Parathyroid adenoma (tissue), 2 donors: Measurements from ENCODE around the gene GAGE12H.
"Not testable (repeated sequence)": the region's sequence is repeated elsewhere in the genome, so short reads cannot be mapped to it uniquely, and the experiment has no call there.

Source experiments
- H2AFZ ChIP-seq: fragments of 300-600 bp; sonication (generic); one replicate; pipeline ENCODE4 v1.7.0; 2017; ENCODE audit warnings: antibody characterized with exemption, mild to moderate bottlenecking
- H3K27ac ChIP-seq: fragments of 300-600 bp; sonication (generic); one replicate; pipeline ENCODE4 v1.7.0; 2017
- H3K27me3 ChIP-seq: fragments of 300-600 bp; sonication (generic); one replicate; pipeline ENCODE4 v1.7.0; 2017; ENCODE audit warnings: low read length; ENCODE audit not compliant: control insufficient read depth, insufficient read depth
- H3K36me3 ChIP-seq: fragments of 300-600 bp; sonication (generic); one replicate; pipeline ENCODE4 v1.7.0; 2017; ENCODE audit warnings: low read length; ENCODE audit not compliant: control insufficient read depth, insufficient read depth
- H3K4me1 ChIP-seq: fragments of 300-600 bp; sonication (generic); one replicate; pipeline ENCODE4 v1.7.0; 2017; ENCODE audit warnings: control low read depth
- H3K4me2 ChIP-seq: fragments of 300-600 bp; sonication (generic); one replicate; pipeline ENCODE4 v1.7.0; 2017; ENCODE audit warnings: low read length
- H3K4me3 ChIP-seq: fragments of 300-600 bp; sonication (generic); one replicate; pipeline ENCODE4 v1.7.0; 2017; ENCODE audit warnings: low read depth, low read length
- H3K79me2 ChIP-seq: fragments of 300-600 bp; sonication (generic); one replicate; pipeline ENCODE4 v1.7.0; 2017; ENCODE audit warnings: control low read depth
- H3K9ac ChIP-seq: fragments of 300-600 bp; sonication (generic); one replicate; pipeline ENCODE4 v1.7.0; 2017; ENCODE audit warnings: mild to moderate bottlenecking
- H3K9me3 ChIP-seq: fragments of 300-600 bp; sonication (generic); one replicate; pipeline ENCODE4 v1.7.0; 2017; ENCODE audit warnings: low read length; ENCODE audit not compliant: control insufficient read depth
- donor health status: primary hyperparathyroidism.

Gene GAGE12H

GRCh38 chrX:49579649-49580048 is at the start of gene GAGE12H:
Gene GAGE12H (plus strand): TSS chrX:49579949. CDS start chrX:49581104, 1,155 bp downstream.
- H3K27ac ChIP-seq, H2AFZ ChIP-seq, H3K4me2 ChIP-seq, H3K4me1 ChIP-seq, H3K9ac ChIP-seq, H3K4me3 ChIP-seq, H3K36me3 ChIP-seq, H3K9me3 ChIP-seq, H3K79me2 ChIP-seq, H3K27me3 ChIP-seq: not testable (repeated sequence)

- not testable (repeated sequence) for H3K79me2 ChIP-seq, H3K27me3 ChIP-seq, H3K27ac ChIP-seq, H3K4me1 ChIP-seq, H3K36me3 ChIP-seq, H3K9me3 ChIP-seq, H3K4me3 ChIP-seq, H2AFZ ChIP-seq, H3K4me2 ChIP-seq, H3K9ac ChIP-seq
Observed at GRCh38 chrX:49531877-49532276, 47.9 kb upstream of the GAGE12H start, which contains the start of gene GAGE12C. Gene GAGE12C (plus strand): TSS chrX:49532177. CDS start chrX:49533332, 1,155 bp downstream.

GRCh38 chrX:49541433-49541832 is 38.3 kb upstream of the GAGE12H start, which contains the start of gene GAGE12D:
Gene GAGE12D (plus strand): TSS chrX:49541733. CDS start chrX:49542888, 1,155 bp downstream.
- not testable (repeated sequence) for H3K4me2 ChIP-seq, H3K27me3 ChIP-seq, H3K27ac ChIP-seq, H3K9me3 ChIP-seq, H3K9ac ChIP-seq, H3K79me2 ChIP-seq, H3K36me3 ChIP-seq, H3K4me3 ChIP-seq, H2AFZ ChIP-seq, H3K4me1 ChIP-seq

GRCh38 chrX:49550989-49551388 is 28.8 kb upstream of the GAGE12H start, which contains the start of gene GAGE12E:
Gene GAGE12E (plus strand): TSS chrX:49551289. CDS start chrX:49552444, 1,155 bp downstream.
- not testable (repeated sequence) for H3K27me3 ChIP-seq, H3K79me2 ChIP-seq, H3K27ac ChIP-seq, H3K9ac ChIP-seq, H2AFZ ChIP-seq, H3K4me3 ChIP-seq, H3K4me2 ChIP-seq, H3K36me3 ChIP-seq, H3K9me3 ChIP-seq, H3K4me1 ChIP-seq

- not testable (repeated sequence) for H3K9me3 ChIP-seq, H3K4me3 ChIP-seq, H3K4me2 ChIP-seq, H3K4me1 ChIP-seq, H3K27me3 ChIP-seq, H3K9ac ChIP-seq, H3K36me3 ChIP-seq, H2AFZ ChIP-seq, H3K79me2 ChIP-seq, H3K27ac ChIP-seq
Observed at GRCh38 chrX:49560542-49560941, 19.2 kb upstream of the GAGE12H start, which contains the start of gene GAGE12F. Gene GAGE12F (plus strand): TSS chrX:49560842. CDS start chrX:49561997, 1,155 bp downstream.

GRCh38 chrX:49568728-49569127 is 11.0 kb upstream of the GAGE12H start:
- not testable (repeated sequence) for H3K4me2 ChIP-seq, H3K27ac ChIP-seq, H2AFZ ChIP-seq, H3K27me3 ChIP-seq, H3K79me2 ChIP-seq, H3K4me1 ChIP-seq, H3K9ac ChIP-seq, H3K36me3 ChIP-seq, H3K4me3 ChIP-seq, H3K9me3 ChIP-seq

- H3K4me1 ChIP-seq, H3K36me3 ChIP-seq, H3K27me3 ChIP-seq: not testable (repeated sequence)
Observed at GRCh38 chrX:49569152-49569551, 10.6 kb upstream of the GAGE12H start.

GRCh38 chrX:49570100-49570499 is 9.6 kb upstream of the GAGE12H start, which contains the start of gene GAGE12G:
Gene GAGE12G (plus strand): TSS chrX:49570400. CDS start chrX:49571555, 1,155 bp downstream.
- not testable (repeated sequence) for H3K9ac ChIP-seq, H3K36me3 ChIP-seq, H3K4me2 ChIP-seq, H3K27me3 ChIP-seq, H3K79me2 ChIP-seq, H3K27ac ChIP-seq, H2AFZ ChIP-seq, H3K9me3 ChIP-seq, H3K4me3 ChIP-seq, H3K4me1 ChIP-seq

More at GRCh38 chrX:49569152-49569551, 10.6 kb upstream of the GAGE12H start:
- not testable (repeated sequence) for H3K79me2 ChIP-seq, H3K4me2 ChIP-seq, H3K27ac ChIP-seq, H3K9me3 ChIP-seq, H3K4me3 ChIP-seq, H2AFZ ChIP-seq, H3K9ac ChIP-seq

GRCh38 chrX:49589196-49589595 is 9.4 kb downstream of the GAGE12H start, which contains the start of gene GAGE2A:
Gene GAGE2A (plus strand): TSS chrX:49589496. CDS start chrX:49590651, 1,155 bp downstream.
- not testable (repeated sequence) for H3K27me3 ChIP-seq, H3K27ac ChIP-seq, H3K9me3 ChIP-seq, H3K36me3 ChIP-seq, H3K4me1 ChIP-seq, H3K4me2 ChIP-seq, H2AFZ ChIP-seq, H3K79me2 ChIP-seq, H3K9ac ChIP-seq, H3K4me3 ChIP-seq

GRCh38 chrX:49589769-49590478 is 10.2 kb downstream of the GAGE12H start:
- not testable (repeated sequence) for H3K27me3 ChIP-seq, H3K4me3 ChIP-seq, H2AFZ ChIP-seq, H3K9me3 ChIP-seq, H3K9ac ChIP-seq, H3K79me2 ChIP-seq, H3K27ac ChIP-seq, H3K4me2 ChIP-seq, H3K4me1 ChIP-seq, H3K36me3 ChIP-seq

GRCh38 chrX:49590488-49590887 is 10.7 kb downstream of the GAGE12H start:
- H3K4me3 ChIP-seq: not testable (repeated sequence)

More at GRCh38 chrX:49590488-49590887, 10.7 kb downstream of the GAGE12H start:
- not testable (repeated sequence) for H3K36me3 ChIP-seq, H3K4me2 ChIP-seq, H2AFZ ChIP-seq, H3K27ac ChIP-seq, H3K9ac ChIP-seq, H3K4me1 ChIP-seq, H3K9me3 ChIP-seq, H3K79me2 ChIP-seq, H3K27me3 ChIP-seq
